GM19025 (cell line): ENCODE data around the gene MMRN2.
"Not testable (repeated sequence)": the region's sequence is repeated elsewhere in the genome, so short reads cannot be mapped to it uniquely, and the experiment has no call there.

ENCODE experiments used
- ATAC-seq: cut with Tn5 transposase; IDR thresholded peaks from one replicate; pipeline ENCODE4 v1.9.1; 2021; ENCODE audit warnings: mild to moderate bottlenecking, low read depth, moderate library complexity; ENCODE audit not compliant: unreplicated experiment

MMRN2 gene

GRCh38 chr10:86943316-86944030 is 13.9 kb downstream of the MMRN2 start:
- no peak for ATAC-seq

GRCh38 chr10:86942441-86943315 is 14.7 kb downstream of the MMRN2 start:
- no peak for ATAC-seq

- ATAC-seq = no peak
Measured at GRCh38 chr10:86941991-86942421, 15.4 kb downstream of the MMRN2 start.

GRCh38 chr10:86941426-86941825 is 16.0 kb downstream of the MMRN2 start:
- no peak for ATAC-seq

- no peak for ATAC-seq
Measured at GRCh38 chr10:86940677-86941076, 16.7 kb downstream of the MMRN2 start.

GRCh38 chr10:86940076-86940475 is 17.3 kb downstream of the MMRN2 start:
- ATAC-seq = not testable (repeated sequence)

GRCh38 chr10:86938260-86938659 is 19.2 kb downstream of the MMRN2 start:
- ATAC-seq = no peak

- no peak for ATAC-seq
Measured at GRCh38 chr10:86937502-86938154, 19.8 kb downstream of the MMRN2 start.

GRCh38 chr10:86936661-86937501 is 20.5 kb downstream of the MMRN2 start:
- ATAC-seq = no peak

- not testable (repeated sequence) for ATAC-seq
Measured at GRCh38 chr10:86934162-86934711, 23.2 kb downstream of the MMRN2 start.

- no peak for ATAC-seq
Measured at GRCh38 chr10:86932674-86933073, 24.7 kb downstream of the MMRN2 start.

GRCh38 chr10:86931872-86932271 is 25.5 kb downstream of the MMRN2 start:
- ATAC-seq = no peak

- ATAC-seq = no peak
Measured at GRCh38 chr10:86929468-86930380, 27.7 kb downstream of the MMRN2 start.

GRCh38 chr10:86922553-86922961 is 34.9 kb downstream of the MMRN2 start:
- no peak for ATAC-seq

- no peak for ATAC-seq
Measured at GRCh38 chr10:86918022-86918471, 39.4 kb downstream of the MMRN2 start.

GRCh38 chr10:86914734-86915133 is 42.7 kb downstream of the MMRN2 start:
- no peak for ATAC-seq

- ATAC-seq = no peak
Measured at GRCh38 chr10:86905429-86905828, 52.0 kb downstream of the MMRN2 start.

GRCh38 chr10:86904600-86904999 is 52.8 kb downstream of the MMRN2 start:
- ATAC-seq = no peak

GRCh38 chr10:86900955-86901354 is 56.5 kb downstream of the MMRN2 start:
- no peak for ATAC-seq
